Neutrophil (primary cell): ENCODE measurements around the gene NCOA5.

ENCODE experiments used
- H3K27ac ChIP-seq: fragments of 200-600 bp; sonication (generic); 2 replicates; pipeline ENCODE4 v1.5.1; 2016; ENCODE audit warnings: mild to moderate bottlenecking, moderate library complexity
- H3K27me3 ChIP-seq: fragments of 200-600 bp; sonication (generic); 2 replicates; pipeline ENCODE4 v1.6.0; 2016; ENCODE audit warnings: mild to moderate bottlenecking
- H3K36me3 ChIP-seq: fragments of 200-600 bp; sonication (generic); 2 replicates; pipeline ENCODE4 v1.5.1; 2017
- H3K4me1 ChIP-seq, 2 experiments: fragments of 200-600 bp in 1 of 2; sonication (generic) in 1 of 2; 1 replicate in 1 of 2; 2 replicates in 1 of 2; pipeline versions ENCODE4 v1.5.1 to v1.6.1; 2013 to 2016; ENCODE audit warnings: low read depth in 1 of 2, low read length in 1 of 2, mild to moderate bottlenecking in 1 of 2, moderate library complexity in 1 of 2; ENCODE audit not compliant: control insufficient read depth in 1 of 2, insufficient read depth in 1 of 2
- H3K4me3 ChIP-seq, 2 experiments: fragments of 200-600 bp in 1 of 2; sonication (generic) in 1 of 2; 1 replicate in 1 of 2; 2 replicates in 1 of 2; pipeline ENCODE4 v1.5.1; 2013 to 2016; ENCODE audit warnings: low read depth in 1 of 2, low read length in 1 of 2, mild to moderate bottlenecking in 1 of 2, moderate library complexity in 1 of 2
- H3K9me3 ChIP-seq: fragments of 200-600 bp; sonication (generic); 2 replicates; pipeline ENCODE4 v1.5.1; 2016
- TF ChIP-seq, protein P1 (sequence below): fragments of 200-600 bp; sonication (generic); IDR thresholded peaks from 2 replicates; pipeline ENCODE4 v1.5.1; 2016; ENCODE audit warnings: antibody characterized with exemption

The NCOA5 gene

GRCh38 chr20:46050885-46051284 lies 38.9 kb downstream of the NCOA5 start:
- TF ChIP-seq, protein P1, sequence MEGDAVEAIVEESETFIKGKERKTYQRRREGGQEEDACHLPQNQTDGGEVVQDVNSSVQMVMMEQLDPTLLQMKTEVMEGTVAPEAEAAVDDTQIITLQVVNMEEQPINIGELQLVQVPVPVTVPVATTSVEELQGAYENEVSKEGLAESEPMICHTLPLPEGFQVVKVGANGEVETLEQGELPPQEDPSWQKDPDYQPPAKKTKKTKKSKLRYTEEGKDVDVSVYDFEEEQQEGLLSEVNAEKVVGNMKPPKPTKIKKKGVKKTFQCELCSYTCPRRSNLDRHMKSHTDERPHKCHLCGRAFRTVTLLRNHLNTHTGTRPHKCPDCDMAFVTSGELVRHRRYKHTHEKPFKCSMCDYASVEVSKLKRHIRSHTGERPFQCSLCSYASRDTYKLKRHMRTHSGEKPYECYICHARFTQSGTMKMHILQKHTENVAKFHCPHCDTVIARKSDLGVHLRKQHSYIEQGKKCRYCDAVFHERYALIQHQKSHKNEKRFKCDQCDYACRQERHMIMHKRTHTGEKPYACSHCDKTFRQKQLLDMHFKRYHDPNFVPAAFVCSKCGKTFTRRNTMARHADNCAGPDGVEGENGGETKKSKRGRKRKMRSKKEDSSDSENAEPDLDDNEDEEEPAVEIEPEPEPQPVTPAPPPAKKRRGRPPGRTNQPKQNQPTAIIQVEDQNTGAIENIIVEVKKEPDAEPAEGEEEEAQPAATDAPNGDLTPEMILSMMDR, result no peak
- Histone ChIP-seq H3K36me3 (no peaks in the 10 kb centered on the region), H3K9me3 (no peaks in the 10 kb centered on the region)

GRCh38 chr20:46050444-46050843 lies 39.3 kb downstream of the NCOA5 start:
- H3K4me1 ChIP-seq, result no peaks in the 10 kb centered on the region
- no peaks in the 10 kb centered on the region for H3K9me3 ChIP-seq
- peaks cover 87% of the 10 kb centered on the region for H3K27me3 ChIP-seq
- H3K27ac ChIP-seq, result no peak overlapping the region
- TF ChIP-seq, protein P1, result no peak
- H3K4me3 ChIP-seq, result no peak overlapping the region
- no peaks in the 10 kb centered on the region for H3K36me3 ChIP-seq

More at GRCh38 chr20:46050885-46051284, 38.9 kb downstream of the NCOA5 start:
- Histone ChIP-seq H3K4me1 (no peaks in the 10 kb centered on the region), H3K27me3 (peaks cover 87% of the 10 kb centered on the region), H3K27ac (no peak overlapping the region), H3K4me3 (no peak overlapping the region)

DNA sequence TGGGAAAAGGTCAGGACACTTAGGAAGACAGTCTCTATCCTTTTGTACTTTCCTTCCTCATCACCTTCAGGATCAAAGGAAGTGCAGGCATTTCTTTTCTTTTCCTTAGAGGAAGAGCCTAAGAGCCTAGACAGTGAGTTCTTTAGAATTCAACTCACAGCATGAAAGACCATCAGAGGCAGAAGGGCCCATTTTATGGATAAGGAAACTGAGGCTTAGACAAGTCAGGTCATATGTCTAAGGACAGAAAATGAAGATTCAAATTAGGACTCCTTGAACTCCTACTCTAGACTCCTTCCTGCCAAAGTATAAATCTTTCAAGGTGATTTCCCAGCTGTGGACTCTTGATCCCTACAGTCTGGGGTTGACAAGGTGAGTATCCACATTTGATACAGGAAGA lies 39.9 kb downstream of the NCOA5 start:
- TF ChIP-seq, protein P1, result no peak
- Histone ChIP-seq H3K4me1 (no peaks in the 10 kb centered on the region), H3K27ac (no peak overlapping the region), H3K27me3 (peaks cover 86% of the 10 kb centered on the region), H3K36me3 (no peaks in the 10 kb centered on the region), H3K4me3 (no peak overlapping the region), H3K9me3 (no peaks in the 10 kb centered on the region)

GRCh38 chr20:46049190-46049589 lies 40.6 kb downstream of the NCOA5 start:
- Histone ChIP-seq H3K27me3 (peaks cover 86% of the 10 kb centered on the region), H3K9me3 (no peaks in the 10 kb centered on the region), H3K36me3 (no peaks in the 10 kb centered on the region), H3K27ac (no peak overlapping the region), H3K4me1 (no peaks in the 10 kb centered on the region), H3K4me3 (no peak overlapping the region)
- TF ChIP-seq, protein P1, result no peak

GRCh38 chr20:46047821-46048220 lies 41.9 kb downstream of the NCOA5 start:
- TF ChIP-seq, protein P1, result no peak
- Histone ChIP-seq H3K4me1 (no peaks in the 10 kb centered on the region), H3K36me3 (no peaks in the 10 kb centered on the region), H3K27me3 (peaks cover 86% of the 10 kb centered on the region), H3K4me3 (no peak overlapping the region), H3K9me3 (no peaks in the 10 kb centered on the region), H3K27ac (no peak overlapping the region)
